GM12874 (cell line): Measurements from ENCODE around the gene LRRC73.

Source experiments
- CTCF ChIP-seq: IDR thresholded peaks from 2 replicates; pipeline ENCODE4 v1.5.1; 2011; ENCODE audit warnings: low read depth, mild to moderate bottlenecking, control low read depth, low read length, moderate library complexity; ENCODE audit not compliant: insufficient read depth

LRRC73 gene

GRCh38 chr6:43459535-43459934, 50.6 kb downstream of the LRRC73 start:
- no peak for TF ChIP-seq CTCF

GRCh38 chr6:43457643-43458042, 52.5 kb downstream of the LRRC73 start:
- no peak for TF ChIP-seq CTCF
